ENCODE data around the gene GPR171. TPM values are rescaled to one million over a fixed set of nuclear protein-coding genes. Genes with fewer than 3 reads are reported as not detected.
A peak's percentile ranks its signal among the peaks of the same experiment; 100 is the strongest.

Gene GPR171
- total and polyA plus RNA-seq, 2 of the 13 experiments (the other 11 are each of a cell fraction or from before 2014, with no cell fraction given): not detected

DNA sequence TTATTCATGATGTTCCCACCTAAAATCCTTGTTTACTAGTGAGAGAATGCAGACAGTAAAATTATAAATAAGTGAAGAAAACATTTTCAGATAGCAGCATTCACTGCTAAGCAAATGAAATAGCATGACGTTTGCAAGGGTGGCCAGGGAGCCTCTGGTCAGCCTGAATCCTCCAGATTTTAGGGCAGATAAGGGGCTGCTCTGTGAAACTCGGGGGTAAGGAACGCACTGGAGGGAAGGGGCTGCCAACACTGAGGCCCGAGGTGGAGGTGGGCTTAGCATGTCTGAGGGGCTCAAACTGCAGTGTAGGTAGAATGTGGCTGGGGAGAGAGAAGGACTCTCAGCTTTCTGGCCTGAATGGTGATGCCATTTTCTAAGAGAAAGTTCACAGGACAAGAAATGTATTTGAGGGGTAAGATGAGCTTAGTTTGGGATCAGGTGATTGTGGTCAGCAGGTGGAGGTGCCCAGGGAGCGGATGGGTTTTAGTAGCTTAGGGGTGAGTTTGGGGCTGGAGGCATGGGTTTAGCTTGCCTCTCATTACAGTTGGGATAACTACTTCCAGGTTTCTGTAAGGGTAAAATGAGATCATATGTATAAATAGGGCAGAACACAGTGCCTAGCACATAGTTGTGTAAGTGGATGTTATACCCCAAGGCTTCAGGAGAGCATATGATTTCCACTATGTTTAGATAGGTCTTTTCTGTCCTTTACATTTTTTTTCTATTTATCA, 20.5 kb downstream of the GPR171 start (continued):
- TF ChIP-seq, protein P1, sequence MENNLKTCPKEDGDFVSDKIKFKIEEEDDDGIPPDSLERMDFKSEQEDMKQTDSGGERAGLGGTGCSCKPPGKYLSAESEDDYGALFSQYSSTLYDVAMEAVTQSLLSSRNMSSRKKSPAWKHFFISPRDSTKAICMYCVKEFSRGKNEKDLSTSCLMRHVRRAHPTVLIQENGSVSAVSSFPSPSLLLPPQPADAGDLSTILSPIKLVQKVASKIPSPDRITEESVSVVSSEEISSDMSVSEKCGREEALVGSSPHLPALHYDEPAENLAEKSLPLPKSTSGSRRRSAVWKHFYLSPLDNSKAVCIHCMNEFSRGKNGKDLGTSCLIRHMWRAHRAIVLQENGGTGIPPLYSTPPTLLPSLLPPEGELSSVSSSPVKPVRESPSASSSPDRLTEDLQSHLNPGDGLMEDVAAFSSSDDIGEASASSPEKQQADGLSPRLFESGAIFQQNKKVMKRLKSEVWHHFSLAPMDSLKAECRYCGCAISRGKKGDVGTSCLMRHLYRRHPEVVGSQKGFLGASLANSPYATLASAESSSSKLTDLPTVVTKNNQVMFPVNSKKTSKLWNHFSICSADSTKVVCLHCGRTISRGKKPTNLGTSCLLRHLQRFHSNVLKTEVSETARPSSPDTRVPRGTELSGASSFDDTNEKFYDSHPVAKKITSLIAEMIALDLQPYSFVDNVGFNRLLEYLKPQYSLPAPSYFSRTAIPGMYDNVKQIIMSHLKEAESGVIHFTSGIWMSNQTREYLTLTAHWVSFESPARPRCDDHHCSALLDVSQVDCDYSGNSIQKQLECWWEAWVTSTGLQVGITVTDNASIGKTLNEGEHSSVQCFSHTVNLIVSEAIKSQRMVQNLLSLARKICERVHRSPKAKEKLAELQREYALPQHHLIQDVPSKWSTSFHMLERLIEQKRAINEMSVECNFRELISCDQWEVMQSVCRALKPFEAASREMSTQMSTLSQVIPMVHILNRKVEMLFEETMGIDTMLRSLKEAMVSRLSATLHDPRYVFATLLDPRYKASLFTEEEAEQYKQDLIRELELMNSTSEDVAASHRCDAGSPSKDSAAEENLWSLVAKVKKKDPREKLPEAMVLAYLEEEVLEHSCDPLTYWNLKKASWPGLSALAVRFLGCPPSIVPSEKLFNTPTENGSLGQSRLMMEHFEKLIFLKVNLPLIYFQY (CRISPR knock-in tag; IDR thresholded peaks at IDR 0.05; ENCODE audit: borderline replicate concordance): no peak
- TF ChIP-seq ISX (CRISPR knock-in tag; conservative IDR thresholded peaks at IDR 0.05) (no peak), ZSCAN22 (CRISPR knock-in tag; IDR thresholded peaks at IDR 0.05) (no peak), POLR2G (IDR thresholded peaks at IDR 0.05; ENCODE audit: low read depth, low read length) (no peak), ZNF207 (IDR thresholded peaks at IDR 0.05; ENCODE audit: borderline replicate concordance) (no peak)

DNA sequence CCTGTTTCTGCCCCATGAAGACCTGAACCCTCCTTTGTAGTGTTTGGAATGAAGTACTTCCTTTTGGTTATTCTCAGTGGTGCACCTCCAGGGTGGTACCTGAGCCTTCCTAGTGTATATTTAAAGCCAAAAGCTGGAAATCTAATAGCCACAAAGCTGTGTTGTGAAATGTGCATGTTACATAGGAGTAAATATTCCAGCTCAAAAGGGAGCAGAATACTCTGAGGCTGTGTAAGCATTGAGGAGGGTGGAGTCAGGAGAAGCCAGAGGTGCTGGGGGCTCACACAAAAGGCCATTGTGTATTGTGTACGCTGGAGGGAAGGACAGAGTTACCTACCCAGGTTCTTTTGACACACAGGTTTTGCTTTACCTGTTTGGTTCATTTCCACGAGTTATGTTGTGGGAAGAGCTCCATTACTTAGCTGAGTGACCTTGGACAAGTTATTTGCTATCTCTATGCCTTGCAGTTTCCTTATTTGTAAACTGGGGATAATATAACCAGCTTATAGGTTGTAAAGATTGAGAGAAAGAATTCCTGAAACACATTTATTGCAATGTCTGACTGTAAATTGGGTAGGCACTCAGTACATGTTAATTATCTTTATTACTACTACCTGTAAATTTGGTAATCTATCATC, 24.7 kb downstream of the GPR171 start:
- POLR2A ChIA-PET: interaction anchor here (0.6 to 2.0 kb wide), 13 partner anchors 10 to 1838 kb away, joined by 3 to 54 read pairs (median 4); partner anchors contain the start of gene TSC22D2
- H3K9me3 ChIP-seq (ENCODE audit: low read length): no peaks in the 10 kb centered on the region
- DNase-seq (ENCODE audit: low spot score) (peak; percentile 97), FAIRE-seq (peak; percentile 86), ATAC-seq (peak; percentile 100)
- peaks cover 74% of the 10 kb centered on the region for H3K4me1 ChIP-seq (ENCODE audit: insufficient read depth, low read length)
- no peaks in the 10 kb centered on the region for H3K27me3 ChIP-seq (ENCODE audit: control insufficient read depth in 1 of 2, insufficient read depth in 2 of 2, low read length in 2 of 2)
- H3K79me2 ChIP-seq (ENCODE audit: insufficient read depth, low read length): no peaks in the 10 kb centered on the region
- no peaks in the 10 kb centered on the region for H4K20me1 ChIP-seq (ENCODE audit: insufficient read depth, low read length)
- in situ Hi-C loops (cut with HindIII; ENCODE audit: extremely low pct_ligation_motif_present, low pct_unique_long_range_greater_than_20kb): no loop called here
- H2AFZ ChIP-seq (ENCODE audit: low read length): no peak overlapping the region
- no TSS peak for BruUV-seq (replicated peaks)
- H3K27ac ChIP-seq (ENCODE audit: extremely low read length, insufficient read depth, low read length): peak overlapping the region; percentile 73
- no peaks in the 10 kb centered on the region for H3K36me3 ChIP-seq (replicated peaks in 1 of 2; ENCODE audit: control insufficient read depth in 1 of 2, insufficient read depth in 2 of 2, low read length in 2 of 2)
- H3K4me3 ChIP-seq (replicated peaks in 1 of 3; ENCODE audit: insufficient read depth in 1 of 3, low read depth in 2 of 3, low read length in 3 of 3): peak overlapping the region in 1 of 3 experiments; percentile 23; a peak in 2 of 6 replicates
- CTCF ChIA-PET (ENCODE audit: low intra/inter-chr PET ratio, low total read pairs): no interaction called here
- intact Hi-C loops (cut with micrococcal nuclease; ENCODE audit: unreplicated experiment): loop anchor here (1.0 kb wide), 1 partner anchor 20 kb away; no protein-coding TSS in a partner anchor
- peak overlapping the region; percentile 40; the same call in 1 of the 2 replicates for H3K9ac ChIP-seq (ENCODE audit: insufficient read depth, low read depth, low read length)
- 5% methylated on average over 2 of the region's 2 CpGs for WGBS (ENCODE audit: low lambda C conversion rate)
- H3K4me2 ChIP-seq (ENCODE audit: low read depth, low read length): peak overlapping the region; percentile 66
- TF ChIP-seq ZNF557 (CRISPR knock-in tag; IDR thresholded peaks at IDR 0.05): 0 out of 2 replicates have a peak, but pooled peaks have one; percentile 23
- TF ChIP-seq ZEB1 (IDR thresholded peaks at IDR 0.05; ENCODE audit: insufficient replicate concordance, low read depth): peak; percentile 99
- peak; percentile 62 for TF ChIP-seq HDAC1 (CRISPR knock-in tag; IDR thresholded peaks at IDR 0.05)
- TF ChIP-seq NFKB2 (CRISPR knock-in tag; IDR thresholded peaks at IDR 0.05; ENCODE audit: borderline replicate concordance): no peak
- peak; percentile 66 for TF ChIP-seq HDAC2 (CRISPR knock-in tag; IDR thresholded peaks at IDR 0.05)
- no peak for TF ChIP-seq KLF9 (CRISPR knock-in tag; IDR thresholded peaks at IDR 0.05; ENCODE audit: low read depth)
- no peak for TF ChIP-seq CREB1 (IDR thresholded peaks at IDR 0.05)
- peak; percentile 60 for TF ChIP-seq CREB1 (CRISPR knock-in tag; IDR thresholded peaks at IDR 0.05)
- TF ChIP-seq, protein P2, sequence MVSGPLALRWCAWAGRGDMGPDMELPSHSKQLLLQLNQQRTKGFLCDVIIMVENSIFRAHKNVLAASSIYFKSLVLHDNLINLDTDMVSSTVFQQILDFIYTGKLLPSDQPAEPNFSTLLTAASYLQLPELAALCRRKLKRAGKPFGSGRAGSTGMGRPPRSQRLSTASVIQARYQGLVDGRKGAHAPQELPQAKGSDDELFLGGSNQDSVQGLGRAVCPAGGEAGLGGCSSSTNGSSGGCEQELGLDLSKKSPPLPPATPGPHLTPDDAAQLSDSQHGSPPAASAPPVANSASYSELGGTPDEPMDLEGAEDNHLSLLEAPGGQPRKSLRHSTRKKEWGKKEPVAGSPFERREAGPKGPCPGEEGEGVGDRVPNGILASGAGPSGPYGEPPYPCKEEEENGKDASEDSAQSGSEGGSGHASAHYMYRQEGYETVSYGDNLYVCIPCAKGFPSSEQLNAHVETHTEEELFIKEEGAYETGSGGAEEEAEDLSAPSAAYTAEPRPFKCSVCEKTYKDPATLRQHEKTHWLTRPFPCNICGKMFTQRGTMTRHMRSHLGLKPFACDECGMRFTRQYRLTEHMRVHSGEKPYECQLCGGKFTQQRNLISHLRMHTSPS (CRISPR knock-in tag; IDR thresholded peaks at IDR 0.05; ENCODE audit: low read depth): no peak
- TF ChIP-seq PAF1 (CRISPR knock-in tag; IDR thresholded peaks at IDR 0.05): no peak
- no peak for TF ChIP-seq ZNF547 (CRISPR knock-in tag; IDR thresholded peaks at IDR 0.05)
- no peak for TF ChIP-seq ZNF788 (CRISPR knock-in tag; IDR thresholded peaks at IDR 0.05; ENCODE audit: borderline replicate concordance)
- peak; percentile 77 for TF ChIP-seq TEAD3 (CRISPR knock-in tag; optimal IDR thresholded peaks at IDR 0.05; ENCODE audit: borderline replicate concordance)

All from HepG2 (cell line).